Nephron (organoid): Measurements from ENCODE around the gene PLEKHM3.

Experiments used
- H3K27ac Mint-ChIP-seq, 3 experiments: 2 replicates each; pipeline ENCODE4 v1.8.0; 2020; ENCODE audit warnings: mixed read lengths in 3 of 3, mild to moderate bottlenecking in 2 of 3, moderate library complexity in 1 of 3
- H3K27me3 Mint-ChIP-seq: 2 replicates; pipeline ENCODE4 v1.8.0; 2021; ENCODE audit warnings: low read depth, mild to moderate bottlenecking, moderate library complexity, mixed read lengths
- H3K36me3 Mint-ChIP-seq: 2 replicates; pipeline ENCODE4 v1.8.0; 2020; ENCODE audit warnings: low read depth, mixed read lengths
- H3K4me1 Mint-ChIP-seq: 2 replicates; pipeline ENCODE4 v1.8.0; 2020; ENCODE audit warnings: mixed read lengths
- H3K4me3 Mint-ChIP-seq, 3 experiments: 2 replicates each; pipeline ENCODE4 v1.8.0; 2020; ENCODE audit warnings: mild to moderate bottlenecking in 3 of 3, mixed read lengths in 3 of 3, moderate library complexity in 2 of 3
- H3K9me3 Mint-ChIP-seq: 2 replicates; pipeline ENCODE4 v1.8.0; 2020; ENCODE audit warnings: mixed read lengths
- CTCF ChIP-seq, 3 experiments: fragments of 200-600 bp; sonication (generic); IDR thresholded peaks; one replicate each; pipeline ENCODE4 v1.5.0; 2021; ENCODE audit warnings: antibody characterized with exemption in 3 of 3; ENCODE audit not compliant: unreplicated experiment in 3 of 3

PLEKHM3 gene

GRCh38 chr2:207772081-207772843 lies 253.1 kb downstream of the PLEKHM3 start:
- no peak overlapping the region for H3K27ac Mint-ChIP-seq
- peaks cover 60% of the 10 kb centered on the region for H3K27me3 Mint-ChIP-seq
- H3K36me3 Mint-ChIP-seq: peaks cover 1% of the 10 kb centered on the region
- peaks cover 7% of the 10 kb centered on the region for H3K4me1 Mint-ChIP-seq
- peak overlapping the region in 2 of 3 experiments; percentile 36 to 49 for H3K4me3 Mint-ChIP-seq
- no peaks in the 10 kb centered on the region for H3K9me3 Mint-ChIP-seq
- TF ChIP-seq CTCF (IDR thresholded peaks at IDR 0.05; ENCODE audit: unreplicated experiment in 3 of 3): no peak

GRCh38 chr2:207771421-207771820 lies 253.9 kb downstream of the PLEKHM3 start:
- TF ChIP-seq CTCF (IDR thresholded peaks at IDR 0.05; ENCODE audit: unreplicated experiment in 3 of 3): no peak
- Mint-ChIP-seq H3K27ac (no peak overlapping the region), H3K9me3 (no peaks in the 10 kb centered on the region), H3K36me3 (peaks cover 3% of the 10 kb centered on the region), H3K4me1 (peaks cover 10% of the 10 kb centered on the region), H3K27me3 (peaks cover 68% of the 10 kb centered on the region), H3K4me3 (peak overlapping the region; percentile 48 to 88 (median 49))
